Sigmoid colon (tissue), 4 donors: ENCODE data around the gene ADGRG3.

Experiments
- POLR2A ChIP-seq, 2 donors: fragments of 450-650 bp; IDR thresholded peaks; one replicate each; pipeline ENCODE4 v1.6.1; 2016; ENCODE audit warnings: antibody characterized with exemption in 2 of 2, mild to moderate bottlenecking in 2 of 2, moderate library complexity in 2 of 2
- POLR2AphosphoS5 ChIP-seq, 4 donors: sonication (generic); formaldehyde crosslinking; IDR thresholded peaks; one replicate each; pipeline ENCODE4 v1.6.1; 2017; ENCODE audit warnings: antibody characterized with exemption in 4 of 4
- TF ChIP-seq, protein P1 (sequence below), 4 experiments: fragments of 450-650 bp in 3 of 4; fragments of 200-600 bp in 1 of 4; IDR thresholded peaks; one replicate each; pipeline ENCODE4 v1.5.1; 2016 to 2019; ENCODE audit warnings: antibody characterized with exemption in 4 of 4, mild to moderate bottlenecking in 3 of 4, moderate library complexity in 2 of 4

DNA sequence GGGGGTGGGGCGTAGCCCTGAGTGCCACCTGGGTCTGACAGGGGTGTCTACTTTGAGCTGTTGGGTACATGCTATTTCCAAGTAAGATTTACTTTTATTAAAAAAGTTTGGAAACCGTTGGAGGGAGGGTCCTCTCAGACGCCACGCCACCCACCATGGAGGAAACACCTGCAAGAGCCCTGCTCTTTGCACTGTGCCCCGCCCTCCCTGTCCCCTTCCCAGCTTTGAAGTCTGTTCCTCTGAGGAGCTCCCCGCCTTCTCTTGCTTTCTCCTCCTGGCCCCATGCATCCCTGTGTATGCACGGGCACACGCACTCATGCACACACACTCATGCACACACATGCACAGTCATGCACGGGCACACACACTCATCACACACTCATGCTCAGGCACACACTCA is 24.2 kb upstream of the ADGRG3 start:
- no peak for TF ChIP-seq POLR2AphosphoS5 (IDR thresholded peaks at IDR 0.05)
- no peak for TF ChIP-seq POLR2A (IDR thresholded peaks at IDR 0.05)
- TF ChIP-seq, protein P1, sequence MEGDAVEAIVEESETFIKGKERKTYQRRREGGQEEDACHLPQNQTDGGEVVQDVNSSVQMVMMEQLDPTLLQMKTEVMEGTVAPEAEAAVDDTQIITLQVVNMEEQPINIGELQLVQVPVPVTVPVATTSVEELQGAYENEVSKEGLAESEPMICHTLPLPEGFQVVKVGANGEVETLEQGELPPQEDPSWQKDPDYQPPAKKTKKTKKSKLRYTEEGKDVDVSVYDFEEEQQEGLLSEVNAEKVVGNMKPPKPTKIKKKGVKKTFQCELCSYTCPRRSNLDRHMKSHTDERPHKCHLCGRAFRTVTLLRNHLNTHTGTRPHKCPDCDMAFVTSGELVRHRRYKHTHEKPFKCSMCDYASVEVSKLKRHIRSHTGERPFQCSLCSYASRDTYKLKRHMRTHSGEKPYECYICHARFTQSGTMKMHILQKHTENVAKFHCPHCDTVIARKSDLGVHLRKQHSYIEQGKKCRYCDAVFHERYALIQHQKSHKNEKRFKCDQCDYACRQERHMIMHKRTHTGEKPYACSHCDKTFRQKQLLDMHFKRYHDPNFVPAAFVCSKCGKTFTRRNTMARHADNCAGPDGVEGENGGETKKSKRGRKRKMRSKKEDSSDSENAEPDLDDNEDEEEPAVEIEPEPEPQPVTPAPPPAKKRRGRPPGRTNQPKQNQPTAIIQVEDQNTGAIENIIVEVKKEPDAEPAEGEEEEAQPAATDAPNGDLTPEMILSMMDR (IDR thresholded peaks at IDR 0.05) = no peak
